GM21737 (cell line): ENCODE measurements around the gene OBI1.

Experiments used
- ATAC-seq: cut with Tn5 transposase; IDR thresholded peaks from one replicate; pipeline ENCODE4 v1.9.1; 2021; ENCODE audit warnings: mild to moderate bottlenecking, moderate library complexity; ENCODE audit not compliant: unreplicated experiment

Gene OBI1

DNA sequence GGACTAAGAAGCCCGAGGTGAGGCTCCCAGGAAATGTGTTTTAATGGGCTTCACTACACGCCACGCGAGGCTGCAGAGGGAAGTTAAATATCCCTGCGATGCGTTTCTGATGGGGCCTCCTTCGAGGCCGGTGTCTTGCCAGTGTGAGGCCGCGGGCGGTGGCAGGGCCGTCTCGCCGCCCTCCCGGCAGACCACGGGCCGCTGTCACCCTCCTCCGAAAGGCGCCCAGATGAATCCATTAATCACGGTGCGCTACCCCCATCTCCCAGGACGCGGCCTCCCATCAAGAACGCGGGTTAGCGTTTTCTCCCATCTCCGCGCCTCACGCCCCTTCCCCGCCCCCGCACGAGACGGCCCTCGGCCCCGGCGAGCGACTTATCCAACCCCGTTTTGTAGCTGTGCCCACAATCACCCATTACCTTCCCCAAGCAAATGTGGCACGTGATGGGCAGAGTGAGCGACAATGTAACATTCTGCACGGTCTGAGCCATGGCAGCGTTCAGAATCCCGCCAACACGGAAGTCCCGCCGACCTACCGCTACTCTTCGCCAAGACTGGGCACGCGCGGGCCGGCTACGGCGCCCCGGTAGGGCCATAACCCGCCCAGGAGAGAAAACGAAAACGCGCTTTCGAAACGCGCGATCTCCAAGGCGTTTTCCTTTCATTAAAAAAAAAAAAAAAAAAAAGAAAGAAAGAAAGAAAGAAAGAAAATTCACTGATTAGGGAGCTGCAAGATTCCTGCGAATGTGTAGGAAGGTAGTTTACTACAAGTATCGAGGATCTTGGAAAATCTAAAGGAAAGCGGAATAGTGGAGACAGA, at the start of gene OBI1:
Gene OBI1 (minus strand): TSS at position 526 of the 820 bp plus-strand sequence. CDS start 35 bp downstream, at position 491.
- ATAC-seq = peak; percentile 77

- ATAC-seq = no peak
Observed at GRCh38 chr13:78701383-78701782, 42.4 kb upstream of the OBI1 start.

- no peak for ATAC-seq
Observed at GRCh38 chr13:78700121-78700910, 41.4 kb upstream of the OBI1 start.

GRCh38 chr13:78689011-78689410, 30.1 kb upstream of the OBI1 start:
- no peak for ATAC-seq

- ATAC-seq = no peak
Observed at GRCh38 chr13:78686461-78686860, 27.5 kb upstream of the OBI1 start.

GRCh38 chr13:78680576-78681350, 21.8 kb upstream of the OBI1 start:
- ATAC-seq = no peak

- ATAC-seq = no peak
Observed at GRCh38 chr13:78680115-78680561, 21.2 kb upstream of the OBI1 start.

GRCh38 chr13:78679329-78679728, 20.4 kb upstream of the OBI1 start:
- ATAC-seq = no peak

GRCh38 chr13:78675112-78675511, 16.2 kb upstream of the OBI1 start:
- ATAC-seq = no peak

DNA sequence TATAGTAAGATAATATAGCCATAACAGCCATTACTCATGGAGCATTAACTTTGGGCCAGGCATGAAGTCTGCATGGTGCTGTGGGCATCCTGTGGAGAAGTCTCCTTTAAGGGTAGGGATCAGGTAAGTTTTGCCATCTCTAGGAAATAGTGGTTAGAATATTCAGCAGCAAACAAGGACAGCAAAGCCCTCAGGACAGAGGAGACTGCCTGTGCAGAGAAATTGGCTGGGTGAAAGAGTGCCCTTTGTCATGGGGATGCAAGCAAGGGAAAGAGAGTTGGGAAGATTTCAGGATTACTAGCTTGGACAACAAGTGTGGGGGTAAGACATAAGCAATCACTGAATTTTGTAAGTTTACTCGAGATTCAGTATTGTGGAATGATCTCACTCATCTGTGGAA, 15.7 kb upstream of the OBI1 start:
- no peak for ATAC-seq

- ATAC-seq = peak; percentile 32
Observed at GRCh38 chr13:78662467-78662866, 3.5 kb upstream of the OBI1 start.

DNA sequence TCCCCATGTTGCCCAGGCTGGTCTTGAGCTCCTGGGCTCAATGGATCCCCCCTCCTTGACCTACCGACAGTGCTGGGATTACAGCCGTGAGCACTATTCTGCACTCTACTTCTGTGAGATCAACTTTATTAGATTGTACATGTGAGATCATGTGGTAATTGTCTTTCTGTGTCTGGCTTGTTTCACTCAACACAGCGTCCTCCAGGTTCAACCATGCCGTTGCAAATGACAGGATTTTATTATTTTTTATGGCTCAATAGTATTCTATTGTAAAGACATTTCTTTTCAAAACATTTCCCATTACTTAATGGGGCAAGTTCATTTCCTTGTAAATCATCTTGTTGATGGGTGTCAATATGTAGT, 1.5 kb upstream of the OBI1 start:
- ATAC-seq = no peak

- ATAC-seq = no peak
Observed at GRCh38 chr13:78659732-78660494, 958 bp upstream of the OBI1 start.

DNA sequence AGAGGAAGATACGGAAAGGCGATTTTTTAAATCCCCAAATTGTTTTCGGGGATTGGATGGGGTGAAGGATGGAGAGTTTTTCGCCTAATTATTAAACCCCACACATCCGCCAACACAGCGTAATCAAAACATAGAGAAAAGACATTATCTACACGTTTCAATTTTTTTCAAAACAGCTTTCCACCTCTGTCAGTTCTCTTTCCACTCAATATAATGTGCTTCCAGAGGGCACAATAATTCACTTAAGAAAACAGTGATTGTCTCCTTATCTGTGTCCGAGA, 435 bp upstream of the OBI1 start:
- ATAC-seq = no peak

DNA sequence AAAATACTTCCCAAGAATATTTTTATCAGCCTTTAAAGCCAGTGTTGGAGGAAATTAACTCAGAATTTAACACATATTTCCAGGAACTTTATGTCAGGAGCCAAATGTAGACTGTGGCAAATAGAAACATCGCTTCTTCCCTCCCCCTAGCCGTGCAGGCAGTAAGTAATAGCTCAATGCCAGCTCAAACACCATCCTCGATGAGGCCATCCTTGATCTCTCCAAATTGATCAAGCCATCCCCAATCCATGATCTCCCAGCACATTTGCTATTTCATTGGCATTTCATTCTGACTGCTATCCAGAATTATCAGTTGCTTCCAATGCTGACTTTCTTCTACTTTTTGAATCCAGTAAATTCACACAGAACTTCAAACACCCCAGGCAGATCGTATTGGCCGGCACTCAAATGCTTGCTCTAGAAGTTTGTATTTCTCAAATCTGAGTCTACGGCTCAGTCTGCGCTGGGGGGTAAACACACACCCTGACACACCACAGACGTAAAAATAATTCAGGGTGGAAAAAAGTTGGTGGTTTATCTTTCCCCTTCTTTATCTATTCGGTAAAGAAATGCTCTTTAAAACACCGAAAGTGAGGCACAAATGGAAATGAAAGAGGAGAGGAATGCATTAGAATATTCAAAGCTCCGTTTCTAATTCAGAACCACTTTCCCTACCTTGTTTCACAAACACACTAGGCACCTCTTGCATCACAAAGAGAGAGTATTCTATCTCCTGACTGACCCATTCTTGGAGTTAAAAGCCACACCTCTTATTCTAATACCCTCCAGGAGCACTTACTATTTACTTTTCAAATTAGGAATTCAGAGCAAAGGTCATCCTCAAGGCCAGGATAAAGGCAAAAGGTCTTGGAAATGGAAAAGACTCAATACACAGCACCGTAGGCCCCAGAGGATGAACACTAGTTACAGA, 991 bp downstream of the OBI1 start:
- ATAC-seq = peak; percentile 16

GRCh38 chr13:78655906-78656305, 3.0 kb downstream of the OBI1 start:
- no peak for ATAC-seq

DNA sequence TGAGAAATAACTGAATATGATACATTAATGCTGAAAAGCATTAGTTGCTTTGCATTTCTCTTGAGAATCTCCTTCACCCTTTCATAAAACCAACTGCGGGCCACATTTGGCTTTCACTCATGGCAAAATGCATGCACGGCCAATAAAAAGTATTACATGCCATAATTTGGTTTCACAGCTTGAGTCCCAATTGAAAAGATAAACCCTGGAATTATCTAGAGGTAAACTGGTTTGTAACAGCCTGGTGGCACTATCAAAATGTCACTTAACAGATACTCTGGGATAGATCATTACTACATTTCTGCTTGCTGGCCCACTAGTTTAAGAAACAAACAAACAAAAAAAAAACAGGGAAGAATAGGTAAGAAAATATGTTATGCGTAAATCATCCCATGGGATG, 3.9 kb downstream of the OBI1 start:
- no peak for ATAC-seq

DNA sequence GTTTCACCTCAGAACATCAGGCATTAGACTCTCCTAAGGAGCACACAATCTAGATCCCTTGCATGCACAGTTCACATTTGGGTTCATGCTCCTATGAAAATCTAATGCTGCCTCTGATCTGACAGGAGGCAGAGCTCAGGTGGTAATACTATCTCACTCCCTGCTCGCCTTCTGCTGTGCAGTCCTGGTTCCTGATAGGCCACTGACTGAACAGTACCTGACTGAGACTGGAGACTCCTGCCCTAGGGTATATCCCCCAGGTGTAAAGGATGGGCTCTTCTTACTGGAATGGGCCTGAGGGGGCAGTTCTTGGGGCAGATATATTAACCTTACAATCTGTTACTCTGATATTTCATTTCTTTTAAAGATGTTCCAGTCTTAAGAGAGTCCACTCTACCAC, 6.3 kb downstream of the OBI1 start:
- ATAC-seq = no peak

DNA sequence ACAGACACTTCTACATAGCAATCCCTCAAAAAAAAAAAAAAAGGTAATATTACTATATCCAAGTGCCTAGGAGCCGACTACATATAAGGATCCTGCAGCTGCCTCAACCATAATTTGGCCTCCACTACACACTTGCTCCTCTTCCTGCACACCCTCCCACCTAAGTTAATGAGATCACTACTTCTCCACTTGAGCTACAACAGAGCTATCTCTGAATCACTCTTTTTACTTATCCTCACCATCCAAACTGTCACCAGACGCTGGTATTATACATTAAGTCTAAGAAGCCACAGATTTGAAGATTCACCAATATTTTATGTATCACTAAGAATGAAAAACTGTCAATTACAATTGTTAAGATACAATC, 8.3 kb downstream of the OBI1 start:
- no peak for ATAC-seq
